Measurements from ENCODE around the gene TEN1.

- TF ChIP-seq CTCF (conservative IDR thresholded peaks at IDR 0.05 in 1 of 2, IDR thresholded peaks at IDR 0.05 in 1 of 2; ENCODE audit: low read depth in 1 of 2, low read length in 2 of 2) (no peak), EZH2 (IDR thresholded peaks at IDR 0.05; ENCODE audit: low read length, missing control alignments) (no peak)
Measured at GRCh38 chr17:76017481-76018339, 38.7 kb downstream of the TEN1 start.
